Measurements from ENCODE around the gene EGR1. TPM values are rescaled to one million over a fixed set of nuclear protein-coding genes. Genes with fewer than 3 reads are reported as not detected.

The EGR1 gene
- total RNA-seq, 2 experiments from 2014 or later, result 5.7 to 6.2 TPM

- H3K36me3 ChIP-seq (ENCODE audit: insufficient read depth, low read length), result no peaks in the 10 kb centered on the region
- ATAC-seq (ENCODE audit: poor library complexity) (no peak), DNase-seq (no peak)
- H3K27me3 ChIP-seq (ENCODE audit: control insufficient read depth in 1 of 2, insufficient read depth in 2 of 2, low read length in 2 of 2), result no peaks in the 10 kb centered on the region
- TF ChIP-seq, protein P1, sequence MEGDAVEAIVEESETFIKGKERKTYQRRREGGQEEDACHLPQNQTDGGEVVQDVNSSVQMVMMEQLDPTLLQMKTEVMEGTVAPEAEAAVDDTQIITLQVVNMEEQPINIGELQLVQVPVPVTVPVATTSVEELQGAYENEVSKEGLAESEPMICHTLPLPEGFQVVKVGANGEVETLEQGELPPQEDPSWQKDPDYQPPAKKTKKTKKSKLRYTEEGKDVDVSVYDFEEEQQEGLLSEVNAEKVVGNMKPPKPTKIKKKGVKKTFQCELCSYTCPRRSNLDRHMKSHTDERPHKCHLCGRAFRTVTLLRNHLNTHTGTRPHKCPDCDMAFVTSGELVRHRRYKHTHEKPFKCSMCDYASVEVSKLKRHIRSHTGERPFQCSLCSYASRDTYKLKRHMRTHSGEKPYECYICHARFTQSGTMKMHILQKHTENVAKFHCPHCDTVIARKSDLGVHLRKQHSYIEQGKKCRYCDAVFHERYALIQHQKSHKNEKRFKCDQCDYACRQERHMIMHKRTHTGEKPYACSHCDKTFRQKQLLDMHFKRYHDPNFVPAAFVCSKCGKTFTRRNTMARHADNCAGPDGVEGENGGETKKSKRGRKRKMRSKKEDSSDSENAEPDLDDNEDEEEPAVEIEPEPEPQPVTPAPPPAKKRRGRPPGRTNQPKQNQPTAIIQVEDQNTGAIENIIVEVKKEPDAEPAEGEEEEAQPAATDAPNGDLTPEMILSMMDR (IDR thresholded peaks at IDR 0.05), result no peak
- H3K27ac ChIP-seq (ENCODE audit: low read depth in 1 of 2, low read length in 2 of 2), result no peak overlapping the region
- H3K4me1 ChIP-seq (ENCODE audit: insufficient read depth, low read length), result peaks cover 10% of the 10 kb centered on the region
- no peaks in the 10 kb centered on the region for H3K36me3 Mint-ChIP-seq (ENCODE audit: low read depth)
- no peak overlapping the region for H3K27ac Mint-ChIP-seq
- H3K4me3 ChIP-seq (ENCODE audit: low read length), result no peak overlapping the region
- H3K27me3 Mint-ChIP-seq, result no peaks in the 10 kb centered on the region
- no peaks in the 10 kb centered on the region for H3K9me3 Mint-ChIP-seq
- intact Hi-C loops (cut with DNase I, micrococcal nuclease), result loop anchor here (1.0 to 5.0 kb wide), 2 partner anchors 52 to 811 kb away; no protein-coding TSS in a partner anchor
- peaks cover 6% of the 10 kb centered on the region for H3K4me1 Mint-ChIP-seq (ENCODE audit: low read depth)
- ChIA-PET CTCF (interaction anchor here (1.2 to 4.8 kb wide), 6 partner anchors 10 to 83 kb away, joined by 3 to 46 read pairs (median 7); partner anchors contain the start of gene EGR1), POLR2A (no interaction called here)
- no peaks in the 10 kb centered on the region for H3K9me3 ChIP-seq (ENCODE audit: control insufficient read depth in 1 of 2, insufficient read depth in 1 of 2, low read length in 2 of 2)
- H3K4me3 Mint-ChIP-seq, result no peak overlapping the region
These were observed 14.3 kb upstream of the EGR1 start for GRCh38 chr5:138450971-138451370.

DNA sequence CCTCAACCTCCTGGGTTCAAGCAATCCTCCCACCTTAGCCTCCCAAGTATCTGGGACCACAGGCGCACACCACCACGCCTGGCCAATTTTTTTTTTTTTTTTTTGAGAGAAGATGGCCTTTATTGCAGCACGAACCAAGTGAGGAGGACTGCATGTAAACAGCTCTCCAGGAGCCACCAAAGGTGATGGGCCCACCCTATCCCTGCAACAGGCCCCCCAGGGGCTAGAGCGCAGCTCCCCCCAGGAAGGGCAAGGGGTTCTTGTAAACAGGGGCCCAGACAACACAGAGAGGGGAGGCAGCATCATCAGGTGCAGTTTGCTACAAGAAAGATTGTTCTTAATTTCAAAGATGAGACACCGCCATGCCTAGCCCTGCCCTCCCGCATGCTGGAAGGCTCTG, 12.6 kb upstream of the EGR1 start:
- no peak overlapping the region for H3K27ac ChIP-seq (ENCODE audit: low read depth in 1 of 2, low read length in 2 of 2)
- ChIA-PET CTCF (interaction anchor here (0.9 to 4.8 kb wide), 2 partner anchors 11 to 51 kb away, joined by 3 to 46 read pairs; no protein-coding TSS in a partner anchor), POLR2A (interaction anchor here (0.7 kb wide), 1 partner anchor 71 kb away, joined by 3 read pairs; no protein-coding TSS in a partner anchor)
- ATAC-seq (ENCODE audit: poor library complexity) (no peak), DNase-seq (no peak)
- no peaks in the 10 kb centered on the region for H3K36me3 ChIP-seq (ENCODE audit: insufficient read depth, low read length)
- Mint-ChIP-seq H3K27me3 (no peaks in the 10 kb centered on the region), H3K36me3 (ENCODE audit: low read depth) (no peaks in the 10 kb centered on the region), H3K4me1 (ENCODE audit: low read depth) (peaks cover 8% of the 10 kb centered on the region), H3K27ac (no peak overlapping the region), H3K9me3 (no peaks in the 10 kb centered on the region), H3K4me3 (no peak overlapping the region)
- H3K4me3 ChIP-seq (ENCODE audit: low read length), result no peak overlapping the region
- H3K4me1 ChIP-seq (ENCODE audit: insufficient read depth, low read length), result peaks cover 10% of the 10 kb centered on the region
- TF ChIP-seq, protein P1 (IDR thresholded peaks at IDR 0.05), result no peak
- intact Hi-C loops (cut with DNase I, micrococcal nuclease), result loop anchor here in 1 of 2 experiments (5.0 kb wide), 1 partner anchor 810 kb away; no protein-coding TSS in a partner anchor
- H3K9me3 ChIP-seq (ENCODE audit: control insufficient read depth in 1 of 2, insufficient read depth in 1 of 2, low read length in 2 of 2), result no peaks in the 10 kb centered on the region
- H3K27me3 ChIP-seq (ENCODE audit: control insufficient read depth in 1 of 2, insufficient read depth in 2 of 2, low read length in 2 of 2), result no peaks in the 10 kb centered on the region

GRCh38 chr5:138453590-138453989, 11.7 kb upstream of the EGR1 start:
- ChIA-PET CTCF (no interaction called here), POLR2A (no interaction called here)
- no peaks in the 10 kb centered on the region for H3K27me3 ChIP-seq (ENCODE audit: control insufficient read depth in 1 of 2, insufficient read depth in 2 of 2, low read length in 2 of 2)
- DNase-seq (no peak), ATAC-seq (ENCODE audit: poor library complexity) (no peak)
- H3K9me3 Mint-ChIP-seq, result no peaks in the 10 kb centered on the region
- no peaks in the 10 kb centered on the region for H3K36me3 ChIP-seq (ENCODE audit: insufficient read depth, low read length)
- H3K27ac ChIP-seq (ENCODE audit: low read depth in 1 of 2, low read length in 2 of 2), result no peak overlapping the region
- H3K36me3 Mint-ChIP-seq (ENCODE audit: low read depth), result no peaks in the 10 kb centered on the region
- TF ChIP-seq, protein P1 (IDR thresholded peaks at IDR 0.05), result no peak
- H3K4me3 ChIP-seq (ENCODE audit: low read length), result no peak overlapping the region
- no peaks in the 10 kb centered on the region for H3K9me3 ChIP-seq (ENCODE audit: control insufficient read depth in 1 of 2, insufficient read depth in 1 of 2, low read length in 2 of 2)
- no peaks in the 10 kb centered on the region for H3K27me3 Mint-ChIP-seq
- peaks cover 17% of the 10 kb centered on the region for H3K4me1 Mint-ChIP-seq (ENCODE audit: low read depth)
- H3K4me3 Mint-ChIP-seq, result no peak overlapping the region
- no peak overlapping the region for H3K27ac Mint-ChIP-seq
- intact Hi-C loops (cut with DNase I, micrococcal nuclease), result loop anchor here in 1 of 2 experiments (5.0 kb wide), 1 partner anchor 809 kb away; no protein-coding TSS in a partner anchor
- H3K4me1 ChIP-seq (ENCODE audit: insufficient read depth, low read length), result peaks cover 19% of the 10 kb centered on the region

Data from CD4-positive, alpha-beta T cell (primary cell).